ENCODE measurements around the gene ZNF362.

The ZNF362 gene

GRCh38 chr1:33296824-33297223 is 40.5 kb downstream of the ZNF362 start:
- Histone ChIP-seq H3K36me3 (ENCODE audit: control insufficient read depth, insufficient read depth, low read length) (peaks cover 7% of the 10 kb centered on the region), H3K27ac (ENCODE audit: low read depth, low read length) (no peak overlapping the region), H3K4me1 (ENCODE audit: control insufficient read depth, insufficient read depth, low read length) (peaks cover 10% of the 10 kb centered on the region), H3K27me3 (ENCODE audit: control insufficient read depth, insufficient read depth, low read length) (no peaks in the 10 kb centered on the region), H3K4me3 (ENCODE audit: low read length) (no peak overlapping the region), H3K9ac (ENCODE audit: low read length) (no peak overlapping the region)

GRCh38 chr1:33297911-33298622 is 41.8 kb downstream of the ZNF362 start:
- Histone ChIP-seq H3K27me3 (ENCODE audit: control insufficient read depth, insufficient read depth, low read length) (no peaks in the 10 kb centered on the region), H3K36me3 (ENCODE audit: control insufficient read depth, insufficient read depth, low read length) (peaks cover 7% of the 10 kb centered on the region), H3K4me3 (ENCODE audit: low read length) (no peak overlapping the region), H3K27ac (ENCODE audit: low read depth, low read length) (no peak overlapping the region), H3K9ac (ENCODE audit: low read length) (no peak overlapping the region), H3K4me1 (ENCODE audit: control insufficient read depth, insufficient read depth, low read length) (peaks cover 8% of the 10 kb centered on the region)

GRCh38 chr1:33298623-33299277 is 42.5 kb downstream of the ZNF362 start:
- Histone ChIP-seq H3K4me3 (ENCODE audit: low read length) (no peak overlapping the region), H3K27me3 (ENCODE audit: control insufficient read depth, insufficient read depth, low read length) (no peaks in the 10 kb centered on the region), H3K9ac (ENCODE audit: low read length) (no peak overlapping the region), H3K27ac (ENCODE audit: low read depth, low read length) (no peak overlapping the region), H3K36me3 (ENCODE audit: control insufficient read depth, insufficient read depth, low read length) (peaks cover 7% of the 10 kb centered on the region), H3K4me1 (ENCODE audit: control insufficient read depth, insufficient read depth, low read length) (peaks cover 8% of the 10 kb centered on the region)

- Histone ChIP-seq H3K36me3 (ENCODE audit: control insufficient read depth, insufficient read depth, low read length) (no peaks in the 10 kb centered on the region), H3K4me1 (ENCODE audit: control insufficient read depth, insufficient read depth, low read length) (peaks cover 8% of the 10 kb centered on the region), H3K9ac (ENCODE audit: low read length) (no peak overlapping the region), H3K27ac (ENCODE audit: low read depth, low read length) (no peak overlapping the region), H3K27me3 (ENCODE audit: control insufficient read depth, insufficient read depth, low read length) (no peaks in the 10 kb centered on the region), H3K4me3 (ENCODE audit: low read length) (no peak overlapping the region)
These were observed 43.3 kb downstream of the ZNF362 start for GRCh38 chr1:33299461-33300155.

GRCh38 chr1:33300673-33301072 is 44.4 kb downstream of the ZNF362 start:
- Histone ChIP-seq H3K36me3 (ENCODE audit: control insufficient read depth, insufficient read depth, low read length) (no peaks in the 10 kb centered on the region), H3K9ac (ENCODE audit: low read length) (no peak overlapping the region), H3K4me3 (ENCODE audit: low read length) (no peak overlapping the region), H3K27me3 (ENCODE audit: control insufficient read depth, insufficient read depth, low read length) (no peaks in the 10 kb centered on the region), H3K27ac (ENCODE audit: low read depth, low read length) (peak overlapping the region; percentile 22), H3K4me1 (ENCODE audit: control insufficient read depth, insufficient read depth, low read length) (peaks cover 8% of the 10 kb centered on the region)

GRCh38 chr1:33301273-33301984 is 45.1 kb downstream of the ZNF362 start:
- no peak overlapping the region for H3K27ac ChIP-seq (ENCODE audit: low read depth, low read length)
- H3K27me3 ChIP-seq (ENCODE audit: control insufficient read depth, insufficient read depth, low read length): no peaks in the 10 kb centered on the region
- peaks cover 8% of the 10 kb centered on the region for H3K4me1 ChIP-seq (ENCODE audit: control insufficient read depth, insufficient read depth, low read length)
- H3K4me3 ChIP-seq (ENCODE audit: low read length): no peak overlapping the region
- no peak overlapping the region for H3K9ac ChIP-seq (ENCODE audit: low read length)
- H3K36me3 ChIP-seq (ENCODE audit: control insufficient read depth, insufficient read depth, low read length): no peaks in the 10 kb centered on the region

- no peaks in the 10 kb centered on the region for H3K36me3 ChIP-seq (ENCODE audit: control insufficient read depth, insufficient read depth, low read length)
- no peak overlapping the region for H3K4me3 ChIP-seq (ENCODE audit: low read length)
- H3K4me1 ChIP-seq (ENCODE audit: control insufficient read depth, insufficient read depth, low read length): peaks cover 12% of the 10 kb centered on the region
- H3K9ac ChIP-seq (ENCODE audit: low read length): no peak overlapping the region
- no peaks in the 10 kb centered on the region for H3K27me3 ChIP-seq (ENCODE audit: control insufficient read depth, insufficient read depth, low read length)
- H3K27ac ChIP-seq (ENCODE audit: low read depth, low read length): no peak overlapping the region
These were observed 46.0 kb downstream of the ZNF362 start for GRCh38 chr1:33302325-33302724.

- Histone ChIP-seq H3K27ac (ENCODE audit: low read depth, low read length) (no peak overlapping the region), H3K9ac (ENCODE audit: low read length) (no peak overlapping the region), H3K27me3 (ENCODE audit: control insufficient read depth, insufficient read depth, low read length) (no peaks in the 10 kb centered on the region), H3K4me3 (ENCODE audit: low read length) (no peak overlapping the region), H3K36me3 (ENCODE audit: control insufficient read depth, insufficient read depth, low read length) (no peaks in the 10 kb centered on the region), H3K4me1 (ENCODE audit: control insufficient read depth, insufficient read depth, low read length) (peaks cover 12% of the 10 kb centered on the region)
These were observed 48.7 kb downstream of the ZNF362 start for GRCh38 chr1:33305016-33305415.

- no peaks in the 10 kb centered on the region for H3K36me3 ChIP-seq (ENCODE audit: control insufficient read depth, insufficient read depth, low read length)
- no peak overlapping the region for H3K4me3 ChIP-seq (ENCODE audit: low read length)
- no peak overlapping the region for H3K9ac ChIP-seq (ENCODE audit: low read length)
- H3K27ac ChIP-seq (ENCODE audit: low read depth, low read length): no peak overlapping the region
- H3K4me1 ChIP-seq (ENCODE audit: control insufficient read depth, insufficient read depth, low read length): peaks cover 6% of the 10 kb centered on the region
- no peaks in the 10 kb centered on the region for H3K27me3 ChIP-seq (ENCODE audit: control insufficient read depth, insufficient read depth, low read length)
These were observed 49.7 kb downstream of the ZNF362 start for GRCh38 chr1:33305816-33306652.

GRCh38 chr1:33306653-33307493 is 50.6 kb downstream of the ZNF362 start:
- no peaks in the 10 kb centered on the region for H3K36me3 ChIP-seq (ENCODE audit: control insufficient read depth, insufficient read depth, low read length)
- no peak overlapping the region for H3K9ac ChIP-seq (ENCODE audit: low read length)
- no peaks in the 10 kb centered on the region for H3K27me3 ChIP-seq (ENCODE audit: control insufficient read depth, insufficient read depth, low read length)
- no peak overlapping the region for H3K27ac ChIP-seq (ENCODE audit: low read depth, low read length)
- peak overlapping the region; percentile 58 for H3K4me3 ChIP-seq (ENCODE audit: low read length)
- peaks cover 4% of the 10 kb centered on the region for H3K4me1 ChIP-seq (ENCODE audit: control insufficient read depth, insufficient read depth, low read length)

GRCh38 chr1:33307494-33307864 is 51.2 kb downstream of the ZNF362 start:
- no peaks in the 10 kb centered on the region for H3K27me3 ChIP-seq (ENCODE audit: control insufficient read depth, insufficient read depth, low read length)
- peaks cover 4% of the 10 kb centered on the region for H3K4me1 ChIP-seq (ENCODE audit: control insufficient read depth, insufficient read depth, low read length)
- no peak overlapping the region for H3K9ac ChIP-seq (ENCODE audit: low read length)
- no peak overlapping the region for H3K4me3 ChIP-seq (ENCODE audit: low read length)
- no peak overlapping the region for H3K27ac ChIP-seq (ENCODE audit: low read depth, low read length)
- no peaks in the 10 kb centered on the region for H3K36me3 ChIP-seq (ENCODE audit: control insufficient read depth, insufficient read depth, low read length)
